ENCODE measurements around the gene UVSSA.

- TF ChIP-seq ZNF232 (CRISPR knock-in tag; IDR thresholded peaks at IDR 0.05) (no peak), ZNF121 (CRISPR knock-in tag; IDR thresholded peaks at IDR 0.05) (no peak), ATF1 (CRISPR knock-in tag; IDR thresholded peaks at IDR 0.05) (no peak), ATF3 (CRISPR knock-in tag; conservative IDR thresholded peaks at IDR 0.05) (no peak), SP1 (CRISPR knock-in tag; conservative IDR thresholded peaks at IDR 0.05) (no peak)
Measured at GRCh38 chr4:1352567-1352900, 5.5 kb downstream of the UVSSA start.
